ENCODE results near the gene NOL11. TPM values are rescaled to one million over a fixed set of nuclear protein-coding genes. Genes with fewer than 3 reads are reported as not detected.
"Not testable (repeated sequence)": the region's sequence is repeated elsewhere in the genome, so short reads cannot be mapped to it uniquely, and the experiment has no call there.

The NOL11 gene
- total and polyA plus RNA-seq, 2 donors from 2014 or later: 37.3 to 40.8 TPM

GRCh38 chr17:67750067-67750466 lies 32.3 kb downstream of the NOL11 start:
- TF ChIP-seq, protein P1, sequence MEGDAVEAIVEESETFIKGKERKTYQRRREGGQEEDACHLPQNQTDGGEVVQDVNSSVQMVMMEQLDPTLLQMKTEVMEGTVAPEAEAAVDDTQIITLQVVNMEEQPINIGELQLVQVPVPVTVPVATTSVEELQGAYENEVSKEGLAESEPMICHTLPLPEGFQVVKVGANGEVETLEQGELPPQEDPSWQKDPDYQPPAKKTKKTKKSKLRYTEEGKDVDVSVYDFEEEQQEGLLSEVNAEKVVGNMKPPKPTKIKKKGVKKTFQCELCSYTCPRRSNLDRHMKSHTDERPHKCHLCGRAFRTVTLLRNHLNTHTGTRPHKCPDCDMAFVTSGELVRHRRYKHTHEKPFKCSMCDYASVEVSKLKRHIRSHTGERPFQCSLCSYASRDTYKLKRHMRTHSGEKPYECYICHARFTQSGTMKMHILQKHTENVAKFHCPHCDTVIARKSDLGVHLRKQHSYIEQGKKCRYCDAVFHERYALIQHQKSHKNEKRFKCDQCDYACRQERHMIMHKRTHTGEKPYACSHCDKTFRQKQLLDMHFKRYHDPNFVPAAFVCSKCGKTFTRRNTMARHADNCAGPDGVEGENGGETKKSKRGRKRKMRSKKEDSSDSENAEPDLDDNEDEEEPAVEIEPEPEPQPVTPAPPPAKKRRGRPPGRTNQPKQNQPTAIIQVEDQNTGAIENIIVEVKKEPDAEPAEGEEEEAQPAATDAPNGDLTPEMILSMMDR (IDR thresholded peaks at IDR 0.05; ENCODE audit: borderline replicate concordance, extremely low read depth, insufficient read depth): no peak
- Histone ChIP-seq H3K4me1 (ENCODE audit: control insufficient read depth in 2 of 3, insufficient read depth in 2 of 3, low read depth in 1 of 3, low read length in 3 of 3) (no peaks in the 10 kb centered on the region), H3K27ac (ENCODE audit: low read depth in 2 of 2, low read length in 2 of 2) (no peak overlapping the region), H3K4me3 (ENCODE audit: low read length in 3 of 3) (no peak overlapping the region), H3K9ac (ENCODE audit: low read length in 3 of 3) (no peak overlapping the region), H3K9me3 (ENCODE audit: control insufficient read depth in 2 of 3, insufficient read depth in 1 of 3, low read length in 3 of 3) (no peaks in the 10 kb centered on the region), H3K27me3 (ENCODE audit: control insufficient read depth, insufficient read depth, low read length) (no peaks in the 10 kb centered on the region), H3K36me3 (ENCODE audit: control insufficient read depth in 2 of 3, insufficient read depth in 3 of 3, low read length in 3 of 3) (peaks cover 3 to 16% (median 7%) of the 10 kb centered on the region in 3 donors)
- FAIRE-seq (no peak), DNase-seq (no peak)
- intact Hi-C loops (cut with DNase I): no loop called here

- no peaks in the 10 kb centered on the region for H3K9me3 ChIP-seq (ENCODE audit: control insufficient read depth in 2 of 3, insufficient read depth in 1 of 3, low read length in 3 of 3)
- H3K27ac ChIP-seq (ENCODE audit: low read depth in 2 of 2, low read length in 2 of 2): no peak overlapping the region
- no peak for DNase-seq
- no peaks in the 10 kb centered on the region for H3K27me3 ChIP-seq (ENCODE audit: control insufficient read depth, insufficient read depth, low read length)
- no peak overlapping the region for H3K9ac ChIP-seq (ENCODE audit: low read length in 3 of 3)
- no peak for FAIRE-seq
- H3K36me3 ChIP-seq (ENCODE audit: control insufficient read depth in 2 of 3, insufficient read depth in 3 of 3, low read length in 3 of 3): peaks cover 3 to 15% (median 7%) of the 10 kb centered on the region in 3 donors
- no peak overlapping the region for H3K4me3 ChIP-seq (ENCODE audit: low read length in 3 of 3)
- intact Hi-C loops (cut with DNase I): no loop called here
- no peaks in the 10 kb centered on the region for H3K4me1 ChIP-seq (ENCODE audit: control insufficient read depth in 2 of 3, insufficient read depth in 2 of 3, low read depth in 1 of 3, low read length in 3 of 3)
- TF ChIP-seq, protein P1 (IDR thresholded peaks at IDR 0.05; ENCODE audit: borderline replicate concordance, extremely low read depth, insufficient read depth): no peak
Measured at GRCh38 chr17:67751101-67752074, 33.7 kb downstream of the NOL11 start.

DNA sequence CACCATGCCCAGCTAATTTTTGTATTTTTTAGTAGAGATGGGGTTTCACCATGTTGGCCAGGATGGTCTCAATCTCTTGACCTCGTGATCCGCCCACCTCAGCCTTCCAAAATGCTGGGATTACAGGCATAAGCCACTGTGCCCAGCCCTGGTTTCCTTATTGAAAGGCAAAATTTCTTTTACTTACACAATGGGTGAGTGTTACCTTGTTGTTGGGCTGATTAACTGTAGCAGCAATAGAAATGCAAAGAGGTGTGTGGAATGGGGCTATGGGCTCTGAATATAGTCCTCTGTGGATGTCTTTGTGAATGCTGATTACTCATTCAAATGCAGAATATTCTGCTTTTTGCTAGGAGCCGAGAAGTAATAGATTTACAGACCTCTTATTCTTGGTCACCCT lies 34.4 kb downstream of the NOL11 start:
- intact Hi-C loops (cut with DNase I); H3K27me3 ChIP-seq (ENCODE audit: control insufficient read depth, insufficient read depth, low read length); H3K4me1 ChIP-seq (ENCODE audit: control insufficient read depth in 2 of 3, insufficient read depth in 2 of 3, low read depth in 1 of 3, low read length in 3 of 3); FAIRE-seq; H3K9me3 ChIP-seq (ENCODE audit: control insufficient read depth in 2 of 3, insufficient read depth in 1 of 3, low read length in 3 of 3); H3K27ac ChIP-seq (ENCODE audit: low read depth in 2 of 2, low read length in 2 of 2); H3K4me3 ChIP-seq (ENCODE audit: low read length in 3 of 3); H3K9ac ChIP-seq (ENCODE audit: low read length in 3 of 3); DNase-seq: not testable (repeated sequence)
- peaks cover 3 to 11% (median 7%) of the 10 kb centered on the region in 3 donors for H3K36me3 ChIP-seq (ENCODE audit: control insufficient read depth in 2 of 3, insufficient read depth in 3 of 3, low read length in 3 of 3)

DNA sequence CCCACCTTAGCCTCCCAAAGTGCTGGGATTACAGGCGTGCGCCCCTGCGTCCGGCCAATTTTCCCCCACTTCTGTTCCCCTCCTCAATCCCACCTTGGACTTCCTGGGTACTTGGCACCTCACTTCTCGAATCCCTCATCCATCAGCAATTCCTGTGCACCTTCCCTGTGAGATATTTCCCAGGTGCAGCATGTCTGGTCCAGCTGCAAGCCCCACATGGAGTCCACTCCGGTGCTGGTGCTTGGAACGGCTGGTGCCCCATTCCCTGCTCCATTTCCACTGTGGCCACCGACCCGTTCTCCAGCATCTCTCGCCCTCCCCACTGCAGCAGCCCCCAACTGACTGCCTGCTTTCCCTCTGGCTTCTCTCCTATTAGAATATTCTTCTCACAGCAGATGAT lies 35.3 kb downstream of the NOL11 start:
- Histone ChIP-seq H3K4me3 (ENCODE audit: low read length in 3 of 3) (no peak overlapping the region), H3K27me3 (ENCODE audit: control insufficient read depth, insufficient read depth, low read length) (no peaks in the 10 kb centered on the region), H3K27ac (ENCODE audit: low read depth in 2 of 2, low read length in 2 of 2) (no peak overlapping the region), H3K36me3 (ENCODE audit: control insufficient read depth in 2 of 3, insufficient read depth in 3 of 3, low read length in 3 of 3) (peaks cover 3 to 7% (median 3%) of the 10 kb centered on the region in 3 donors), H3K9ac (ENCODE audit: low read length in 3 of 3) (no peak overlapping the region), H3K4me1 (ENCODE audit: control insufficient read depth in 2 of 3, insufficient read depth in 2 of 3, low read depth in 1 of 3, low read length in 3 of 3) (no peaks in the 10 kb centered on the region), H3K9me3 (ENCODE audit: control insufficient read depth in 2 of 3, insufficient read depth in 1 of 3, low read length in 3 of 3) (no peaks in the 10 kb centered on the region)
- intact Hi-C loops (cut with DNase I): no loop called here
- DNase-seq: no peak
- TF ChIP-seq, protein P1 (IDR thresholded peaks at IDR 0.05; ENCODE audit: borderline replicate concordance, extremely low read depth, insufficient read depth): no peak
- no peak for FAIRE-seq
